SK-N-SH (cell line): ENCODE results near the gene MAP4K3. TPM values are rescaled to one million over a fixed set of nuclear protein-coding genes. Genes with fewer than 3 reads are reported as not detected.

ENCODE experiments used
- CTCF ChIA-PET: fragments of 300-600, 350-600 bp; formaldehyde crosslinking; extraction: SDS; loops from one replicate; lab custom pipeline; 2021; lab: Yijun Ruan, JAX
- POLR2A ChIA-PET: fragments of 350-600 bp; sonication (Branson Sonifier 250); formaldehyde crosslinking; extraction: SDS; loops from one replicate; lab custom pipeline; 2020; ENCODE audit warnings: antibody characterized with exemption, inconsistent platforms; lab: Yijun Ruan, JAX
- DNase-seq: peaks from one replicate; pipeline ENCODE4 v3.0.0; 2012
- H2AFZ ChIP-seq: fragments of 200-600 bp; sonication (generic); 2 replicates; pipeline ENCODE4 v1.8.1; 2016; ENCODE audit warnings: antibody characterized with exemption, mild to moderate bottlenecking, low read depth
- H3F3A ChIP-seq: fragments of 200-600 bp; sonication (generic); replicated peaks from 2 replicates; pipeline ENCODE3; 2016; ENCODE audit warnings: antibody characterized with exemption, mild to moderate bottlenecking; ENCODE audit not compliant: insufficient read depth
- H3K27ac ChIP-seq, 2 experiments: fragments of 200-500 bp in 1 of 2; fragments of 200-600 bp in 1 of 2; sonication (Bioruptor generic) in 1 of 2; sonication (generic), shearing (Covaris generic) in 1 of 2; 2 replicates each; pipeline versions ENCODE4 v1.5.1 to v1.6.1; 2014 to 2016; ENCODE audit warnings: low read depth in 2 of 2, inconsistent platforms in 1 of 2, low read length in 1 of 2, mild to moderate bottlenecking in 1 of 2, mixed read lengths in 1 of 2
- H3K27me3 ChIP-seq: fragments of 200-600 bp; sonication (generic), shearing (Covaris generic); 2 replicates; pipeline ENCODE4 v1.6.1; 2016; ENCODE audit warnings: mixed run types; ENCODE audit not compliant: insufficient read depth
- H3K36me3 ChIP-seq, 2 experiments: fragments of 200-500 bp in 1 of 2; fragments of 200-600 bp in 1 of 2; sonication (Bioruptor generic) in 1 of 2; sonication (generic) in 1 of 2; replicated peaks in 1 of 2; 2 replicates each; pipeline versions ENCODE3 to v1.5.1; 2014 to 2016; ENCODE audit warnings: low read length in 1 of 2, mild to moderate bottlenecking in 1 of 2; ENCODE audit not compliant: insufficient read depth in 2 of 2, control insufficient read depth in 1 of 2
- H3K4me1 ChIP-seq, 2 experiments: fragments of 200-500 bp in 1 of 2; fragments of 200-600 bp in 1 of 2; sonication (Bioruptor generic) in 1 of 2; sonication (generic), shearing (Covaris generic) in 1 of 2; 2 replicates each; pipeline versions ENCODE4 v1.5.1 to v1.6.1; 2014 to 2016; ENCODE audit warnings: low read depth in 1 of 2, low read length in 1 of 2, mixed run types in 1 of 2; ENCODE audit not compliant: insufficient read depth in 2 of 2, control insufficient read depth in 1 of 2
- H3K4me2 ChIP-seq: fragments of 200-600 bp; sonication (generic), shearing (Covaris generic); 2 replicates; pipeline ENCODE4 v1.6.1; 2017; ENCODE audit warnings: mixed run types
- H3K4me3 ChIP-seq, 2 experiments: fragments of 200-500 bp in 1 of 2; fragments of 200-600 bp in 1 of 2; sonication (Bioruptor generic) in 1 of 2; sonication (generic), shearing (Covaris generic) in 1 of 2; 2 replicates each; pipeline versions ENCODE4 v1.5.1 to v1.8.1; 2014 to 2016; ENCODE audit warnings: low read depth in 2 of 2, inconsistent platforms in 1 of 2, low read length in 1 of 2, mild to moderate bottlenecking in 1 of 2, mixed read lengths in 1 of 2, moderate library complexity in 1 of 2
- H3K79me2 ChIP-seq: fragments of 200-600 bp; sonication (generic); 2 replicates; pipeline ENCODE4 v1.8.1; 2017; ENCODE audit warnings: mild to moderate bottlenecking; ENCODE audit not compliant: insufficient read depth
- H3K9ac ChIP-seq: fragments of 200-600 bp; sonication (generic); 2 replicates; pipeline ENCODE4 v1.6.1; 2017; ENCODE audit warnings: mixed run types
- H3K9me2 ChIP-seq: fragments of 200-600 bp; sonication (generic); 2 replicates; pipeline ENCODE4 v1.6.1; 2017; ENCODE audit warnings: mixed run types
- H3K9me3 ChIP-seq: fragments of 200-600 bp; sonication (generic); 2 replicates; pipeline ENCODE4 v1.6.1; 2017; ENCODE audit warnings: mixed run types, mild to moderate bottlenecking, moderate library complexity
- H4K20me1 ChIP-seq: fragments of 200-600 bp; sonication (generic); 2 replicates; pipeline ENCODE4 v1.6.1; 2017; ENCODE audit warnings: mild to moderate bottlenecking, mixed run types; ENCODE audit not compliant: insufficient read depth
- CTCF ChIP-seq: fragments of 200-600 bp; sonication (generic); IDR thresholded peaks from 2 replicates; pipeline ENCODE4 v1.6.1; 2017; ENCODE audit warnings: antibody characterized with exemption, mild to moderate bottlenecking, moderate library complexity
- EP300 ChIP-seq, 2 experiments: IDR thresholded peaks; 2 replicates each; pipeline versions ENCODE4 v1.4.0 to v1.6.1; 2012; ENCODE audit warnings: borderline replicate concordance in 1 of 2, low read depth in 1 of 2, low read length in 1 of 2
- GATA2 ChIP-seq: sonication (generic); formaldehyde crosslinking; IDR thresholded peaks from 2 replicates; pipeline ENCODE4 v1.5.0; 2020; ENCODE audit warnings: mild to moderate bottlenecking, missing genetic modification reagents
- IRF3 ChIP-seq: fragments of 150-350 bp; IDR thresholded peaks from 2 replicates; pipeline ENCODE4 v1.6.1; 2016; ENCODE audit warnings: mild to moderate bottlenecking, low read depth, low read length
- JUND ChIP-seq: IDR thresholded peaks from 2 replicates; pipeline ENCODE4 v1.4.0; 2012
- SIN3A ChIP-seq: IDR thresholded peaks from 2 replicates; pipeline ENCODE4 v1.6.1; 2012; ENCODE audit warnings: low read depth, mild to moderate bottlenecking, low read length, moderate library complexity, borderline replicate concordance
- TAF1 ChIP-seq: IDR thresholded peaks from 2 replicates; pipeline ENCODE4 v1.6.1; 2012; ENCODE audit warnings: low read depth, mild to moderate bottlenecking, low read length, moderate library complexity, borderline replicate concordance
- TCF12 ChIP-seq: IDR thresholded peaks from 2 replicates; pipeline ENCODE4 v1.4.0; 2012
- TEAD4 ChIP-seq: IDR thresholded peaks from 2 replicates; pipeline ENCODE4 v1.4.0; 2012; ENCODE audit warnings: mild to moderate bottlenecking, borderline replicate concordance; ENCODE audit not compliant: insufficient read depth
- YY1 ChIP-seq: IDR thresholded peaks from 2 replicates; pipeline ENCODE4 v1.4.0; 2012; ENCODE audit warnings: low read depth, mild to moderate bottlenecking
- WGBS: methylation state at CpG from one replicate; pipeline ENCODE4 v1.1.6; 2017; ENCODE audit warnings: low lambda C conversion rate; 5-methylcytosine and 5-hydroxymethylcytosine counted together
- polyA plus RNA-seq, 3 experiments: library from polyadenylated mRNA; depleted of rRNA; stranded (reverse); fragments of >200 nt; gene quantifications; 2 replicates each; pipeline ENCODE4 v1.2.3, GENCODE V29; 2012

Gene MAP4K3
- polyA plus RNA-seq, 1 of the 3 experiments (the other 2 are of a cell fraction): 8.8 TPM

GRCh38 chr2:39269941-39270340 is 167.1 kb downstream of the MAP4K3 start:
- TF ChIP-seq YY1 (no peak), GATA2 (no peak), TCF12 (no peak)

GRCh38 chr2:39266916-39267434 is 170.1 kb downstream of the MAP4K3 start:
- Histone ChIP-seq H3K9ac (no peak overlapping the region), H3F3A (peaks cover 4% of the 10 kb centered on the region), H2AFZ (no peak overlapping the region), H4K20me1 (no peaks in the 10 kb centered on the region), H3K9me2 (no peaks in the 10 kb centered on the region), H3K27me3 (no peaks in the 10 kb centered on the region), H3K9me3 (no peaks in the 10 kb centered on the region), H3K4me3 (no peak overlapping the region), H3K27ac (no peak overlapping the region), H3K4me2 (no peak overlapping the region), H3K36me3 (peaks cover 52 to 63% of the 10 kb centered on the region in 2 experiments), H3K4me1 (peaks cover 0 to 6% of the 10 kb centered on the region in 2 experiments; a peak in 1 of 4 replicates), H3K79me2 (no peaks in the 10 kb centered on the region)
- TF ChIP-seq SIN3A (no peak), TEAD4 (no peak), CTCF (no peak), EP300 (IDR thresholded peaks at IDR 0.05; ENCODE audit: borderline replicate concordance in 1 of 2, low read depth in 1 of 2, low read length in 1 of 2) (no peak), JUND (no peak), IRF3 (no peak), TAF1 (no peak)
- WGBS: 97% methylated on average over 3 of the region's 3 CpGs
- CTCF ChIA-PET: interaction anchor here (0.8 to 1.2 kb wide), 2 partner anchors 132 to 208 kb away, joined by 3 to 4 read pairs; no protein-coding TSS in a partner anchor
- DNase-seq: no peak
- POLR2A ChIA-PET: no interaction called here

More at GRCh38 chr2:39269941-39270340, 167.1 kb downstream of the MAP4K3 start:
- Histone ChIP-seq H3K4me1 (peaks cover 0 to 4% of the 10 kb centered on the region in 2 experiments; a peak in 1 of 4 replicates), H3K4me2 (no peak overlapping the region), H3K27ac (no peak overlapping the region), H3F3A (no peaks in the 10 kb centered on the region), H3K9me3 (no peaks in the 10 kb centered on the region), H3K9ac (no peak overlapping the region), H3K4me3 (no peak overlapping the region), H3K27me3 (no peaks in the 10 kb centered on the region), H3K36me3 (peaks cover 56 to 60% of the 10 kb centered on the region in 2 experiments), H2AFZ (no peak overlapping the region), H3K79me2 (no peaks in the 10 kb centered on the region), H4K20me1 (no peaks in the 10 kb centered on the region), H3K9me2 (no peaks in the 10 kb centered on the region)
- WGBS: 92% methylated on average over 3 of the region's 3 CpGs
- CTCF ChIA-PET: interaction anchor here (1.0 to 1.1 kb wide), 2 partner anchors 9 to 16 kb away, joined by 3 read pairs; no protein-coding TSS in a partner anchor
- POLR2A ChIA-PET: no interaction called here
- DNase-seq: no peak
